GM12864 (cell line): Measurements from ENCODE around the gene AKR1B15.

Experiments used
- DNase-seq: peaks from one replicate; pipeline ENCODE4 v3.0.0-alpha.2; 2011; ENCODE audit warnings: low read depth
- H3K4me3 ChIP-seq: 2 replicates; pipeline ENCODE4 v1.5.1; 2011; ENCODE audit warnings: mild to moderate bottlenecking, low read depth, low read length, control low read depth
- TF ChIP-seq, protein P1 (sequence below): IDR thresholded peaks from 2 replicates; pipeline ENCODE4 v1.5.1; 2011; ENCODE audit warnings: low read depth, mild to moderate bottlenecking, moderate library complexity, low read length, control low read depth, inconsistent platforms; ENCODE audit errors: missing control alignments

The AKR1B15 gene

DNA sequence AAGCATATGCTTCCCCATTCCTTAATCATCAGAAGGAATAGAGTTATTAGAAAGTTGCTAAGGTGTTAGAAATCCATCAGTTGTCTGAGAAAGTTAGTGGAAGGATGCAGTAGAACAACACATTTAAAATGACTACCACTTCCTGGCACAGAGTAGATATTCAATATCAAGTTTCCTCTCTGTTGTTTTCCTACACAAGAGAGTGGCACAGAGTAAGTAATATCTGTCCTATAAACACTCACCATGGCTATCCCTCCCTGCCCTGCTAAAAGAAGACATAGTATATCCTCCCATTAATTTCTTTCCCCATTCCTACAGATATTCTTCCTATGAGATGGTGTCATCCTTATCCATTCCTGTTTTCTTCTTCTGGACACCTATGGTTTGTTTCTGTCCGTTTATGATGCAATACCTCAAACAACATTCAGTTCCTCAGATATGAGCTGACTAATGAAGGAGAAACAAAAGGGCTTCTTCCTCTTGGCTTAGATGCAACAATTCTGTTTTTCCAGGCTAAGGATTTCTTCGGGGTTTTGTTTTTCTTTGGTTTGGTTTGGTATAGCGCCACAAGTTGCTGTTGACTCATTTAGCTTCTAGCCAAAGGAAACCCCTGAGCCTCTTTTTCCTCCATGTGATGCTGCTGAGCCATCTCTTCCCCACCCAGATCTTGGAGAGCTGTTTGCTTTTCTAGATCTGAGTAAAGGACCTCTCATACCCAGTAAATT lies 64.9 kb downstream of the AKR1B15 start:
- TF ChIP-seq, protein P1, sequence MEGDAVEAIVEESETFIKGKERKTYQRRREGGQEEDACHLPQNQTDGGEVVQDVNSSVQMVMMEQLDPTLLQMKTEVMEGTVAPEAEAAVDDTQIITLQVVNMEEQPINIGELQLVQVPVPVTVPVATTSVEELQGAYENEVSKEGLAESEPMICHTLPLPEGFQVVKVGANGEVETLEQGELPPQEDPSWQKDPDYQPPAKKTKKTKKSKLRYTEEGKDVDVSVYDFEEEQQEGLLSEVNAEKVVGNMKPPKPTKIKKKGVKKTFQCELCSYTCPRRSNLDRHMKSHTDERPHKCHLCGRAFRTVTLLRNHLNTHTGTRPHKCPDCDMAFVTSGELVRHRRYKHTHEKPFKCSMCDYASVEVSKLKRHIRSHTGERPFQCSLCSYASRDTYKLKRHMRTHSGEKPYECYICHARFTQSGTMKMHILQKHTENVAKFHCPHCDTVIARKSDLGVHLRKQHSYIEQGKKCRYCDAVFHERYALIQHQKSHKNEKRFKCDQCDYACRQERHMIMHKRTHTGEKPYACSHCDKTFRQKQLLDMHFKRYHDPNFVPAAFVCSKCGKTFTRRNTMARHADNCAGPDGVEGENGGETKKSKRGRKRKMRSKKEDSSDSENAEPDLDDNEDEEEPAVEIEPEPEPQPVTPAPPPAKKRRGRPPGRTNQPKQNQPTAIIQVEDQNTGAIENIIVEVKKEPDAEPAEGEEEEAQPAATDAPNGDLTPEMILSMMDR: no peak
- DNase-seq: no peak

DNA sequence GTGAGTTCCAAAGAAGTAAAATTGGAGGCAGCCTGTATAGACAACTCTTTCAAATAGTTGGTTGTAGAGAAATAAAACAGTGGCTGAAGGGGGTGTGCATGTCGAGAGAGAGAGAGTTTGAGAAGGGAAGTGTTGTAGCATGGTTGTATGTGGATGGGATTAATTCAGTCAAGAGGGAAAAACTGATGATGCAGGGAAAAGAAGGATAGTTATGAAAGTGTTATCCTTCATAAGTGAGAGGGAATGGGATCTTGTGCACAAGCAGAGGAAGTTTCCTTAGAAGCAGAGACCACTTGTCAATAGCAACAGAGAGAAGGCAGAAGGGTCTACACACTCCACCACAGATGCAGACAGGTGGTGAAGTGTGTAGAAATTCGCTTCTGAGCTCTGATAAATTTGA lies 67.7 kb downstream of the AKR1B15 start:
- DNase-seq: no peak
- no peak overlapping the region for H3K4me3 ChIP-seq
- TF ChIP-seq, protein P1: no peak

More for the DNA sequence above, 64.9 kb downstream of the AKR1B15 start:
- no peak overlapping the region for H3K4me3 ChIP-seq

DNA sequence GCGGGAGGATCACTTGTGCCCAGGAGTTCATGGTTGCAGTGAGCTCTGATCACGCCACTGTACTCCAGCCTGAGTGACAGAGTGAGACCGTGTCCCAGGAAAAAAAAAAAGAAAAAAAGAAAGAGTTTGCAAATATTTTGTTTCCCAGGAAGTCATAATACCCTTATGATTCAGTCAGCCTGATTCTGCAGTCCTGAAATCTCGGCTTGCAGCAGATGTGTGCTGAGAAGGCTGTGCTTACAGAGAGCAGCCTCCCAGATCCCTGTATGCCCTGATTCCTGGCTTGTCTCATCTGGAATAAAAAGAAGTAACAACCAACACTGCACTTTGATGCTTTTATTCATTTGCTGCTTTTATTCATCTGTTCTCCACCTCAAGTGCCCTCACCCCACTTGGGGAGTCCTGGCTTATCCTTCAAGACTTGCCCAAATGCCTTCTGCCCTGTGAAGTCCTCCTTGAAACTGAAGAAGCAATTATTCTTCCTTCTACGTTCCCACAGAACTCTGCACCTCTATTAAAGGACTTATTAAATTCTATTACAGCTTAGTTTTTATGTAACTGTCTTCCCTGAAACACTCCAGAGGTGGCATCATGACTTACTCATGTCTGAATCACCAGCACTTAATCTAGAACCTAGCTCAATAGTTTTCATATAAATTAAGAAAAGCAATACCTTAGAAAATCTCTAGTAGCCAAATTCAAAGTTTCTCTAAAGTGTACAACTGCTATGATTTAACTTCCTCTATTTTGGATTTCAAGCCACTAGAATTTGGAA lies 70.0 kb downstream of the AKR1B15 start:
- no peak overlapping the region for H3K4me3 ChIP-seq
- DNase-seq: no peak
- TF ChIP-seq, protein P1: no peak

DNA sequence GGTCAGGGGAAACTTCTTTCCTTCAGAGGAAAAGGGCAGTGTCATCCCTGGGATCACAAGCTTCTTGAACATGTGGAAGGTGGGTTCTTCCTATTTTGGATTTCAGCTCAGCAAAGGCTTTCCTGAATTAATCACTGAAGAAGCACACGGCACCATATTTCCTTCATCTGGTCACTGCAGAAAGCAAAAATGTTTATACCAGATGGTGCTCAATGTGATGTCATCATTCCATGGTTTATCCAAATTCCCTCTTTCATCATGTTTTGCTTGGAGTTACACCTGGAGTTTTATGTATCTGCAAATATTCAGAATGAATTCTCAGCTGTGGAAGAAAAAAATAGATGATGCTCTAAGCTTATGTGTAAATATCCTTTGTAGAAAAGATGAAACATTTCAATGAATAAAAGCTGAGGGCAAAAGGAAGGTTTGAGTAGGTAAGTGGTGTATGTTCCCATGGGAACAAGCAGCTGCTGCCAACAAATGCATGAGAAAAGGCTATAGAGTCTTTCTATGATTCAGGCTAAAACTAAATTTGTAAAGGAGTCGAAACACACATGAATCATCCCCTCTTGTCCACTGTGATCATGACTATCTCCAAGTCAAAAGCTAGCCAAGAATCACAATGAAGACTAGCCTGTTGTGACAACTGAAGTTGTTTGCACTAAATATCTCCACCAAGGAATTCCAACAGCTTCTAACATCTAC lies 70.9 kb downstream of the AKR1B15 start:
- TF ChIP-seq, protein P1: no peak
- no peak overlapping the region for H3K4me3 ChIP-seq
- no peak for DNase-seq

DNA sequence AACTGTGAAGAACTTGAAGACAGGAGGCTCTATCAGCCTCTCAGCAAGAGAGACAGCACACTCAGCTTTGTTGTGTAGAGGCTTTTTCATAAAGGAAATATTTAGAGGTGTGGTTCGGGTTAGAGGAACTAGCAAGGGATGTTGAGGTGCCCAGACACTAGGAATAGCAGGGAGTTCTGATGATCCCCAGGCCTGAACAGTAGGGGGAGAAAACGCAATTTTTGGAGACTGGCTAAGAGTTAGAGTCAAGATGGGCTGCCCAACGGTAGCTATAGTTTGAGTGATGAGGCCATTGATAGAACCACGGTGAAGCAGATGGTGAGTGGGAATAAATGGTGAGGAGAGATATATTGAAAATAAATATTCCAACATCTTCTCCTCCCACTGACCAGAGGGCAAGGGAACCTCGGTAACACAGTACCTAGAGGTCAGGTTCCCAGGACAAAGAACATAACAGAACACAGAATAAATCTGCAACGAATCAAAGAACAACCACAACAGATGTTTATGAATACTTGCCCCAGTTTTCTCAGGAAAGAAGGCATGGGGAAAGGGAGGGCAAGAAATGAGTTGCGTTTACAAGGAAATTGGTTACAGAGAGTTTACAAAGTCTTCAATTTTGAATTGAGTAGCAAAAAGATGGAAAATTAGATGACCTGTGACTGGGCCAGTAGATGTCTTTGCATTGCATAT lies 73.5 kb downstream of the AKR1B15 start:
- TF ChIP-seq, protein P1: no peak
- no peak overlapping the region for H3K4me3 ChIP-seq
- DNase-seq: no peak

DNA sequence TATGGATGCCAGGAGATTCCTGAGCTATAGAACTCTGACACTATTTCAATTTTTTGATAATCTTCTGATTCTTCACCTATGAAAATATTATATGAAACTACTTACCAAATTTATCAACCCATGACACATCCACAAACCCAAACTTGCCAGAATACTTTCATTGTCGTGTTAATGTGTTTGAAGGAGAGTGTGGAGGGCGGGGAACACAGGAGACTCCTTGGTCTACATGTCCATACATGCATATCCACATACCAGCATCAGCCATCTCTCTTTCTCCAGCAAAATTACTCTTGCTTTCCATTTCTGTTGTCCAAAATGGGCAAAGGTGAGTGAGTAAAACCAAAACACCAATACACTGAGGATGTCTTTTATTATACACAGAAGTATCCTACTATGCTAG lies 74.3 kb downstream of the AKR1B15 start:
- DNase-seq: no peak

More for the DNA sequence above, 74.3 kb downstream of the AKR1B15 start:
- H3K4me3 ChIP-seq: no peak overlapping the region
- TF ChIP-seq, protein P1: no peak
